Myocyte (in vitro differentiated cells): Measurements from ENCODE around the gene DNASE1. TPM values are rescaled to one million over a fixed set of nuclear protein-coding genes. Genes with fewer than 3 reads are reported as not detected.
"Not testable (repeated sequence)": the region's sequence is repeated elsewhere in the genome, so short reads cannot be mapped to it uniquely, and the experiment has no call there.

Source experiments
- DNase-seq: peaks from one replicate; pipeline ENCODE4 v3.0.0-alpha.2; 2012; ENCODE audit warnings: low read depth
- polyA plus RNA-seq: library from polyadenylated mRNA; unstranded; fragments of >200 nt; gene quantifications from one replicate; pipeline ENCODE4 v1.2.1, GENCODE V29; 2012; ENCODE audit warnings: missing spikeins
- total RNA-seq: library from RNA; depleted of rRNA; stranded (reverse); fragments of >200 nt; gene quantifications from 2 replicates; pipeline ENCODE4 v1.2.3, GENCODE V29; 2014

The DNASE1 gene, protein sequence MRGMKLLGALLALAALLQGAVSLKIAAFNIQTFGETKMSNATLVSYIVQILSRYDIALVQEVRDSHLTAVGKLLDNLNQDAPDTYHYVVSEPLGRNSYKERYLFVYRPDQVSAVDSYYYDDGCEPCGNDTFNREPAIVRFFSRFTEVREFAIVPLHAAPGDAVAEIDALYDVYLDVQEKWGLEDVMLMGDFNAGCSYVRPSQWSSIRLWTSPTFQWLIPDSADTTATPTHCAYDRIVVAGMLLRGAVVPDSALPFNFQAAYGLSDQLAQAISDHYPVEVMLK
- 13.2 and 21.4 TPM in 2 replicates for total RNA-seq
- 16.4 TPM for polyA plus RNA-seq

DNA sequence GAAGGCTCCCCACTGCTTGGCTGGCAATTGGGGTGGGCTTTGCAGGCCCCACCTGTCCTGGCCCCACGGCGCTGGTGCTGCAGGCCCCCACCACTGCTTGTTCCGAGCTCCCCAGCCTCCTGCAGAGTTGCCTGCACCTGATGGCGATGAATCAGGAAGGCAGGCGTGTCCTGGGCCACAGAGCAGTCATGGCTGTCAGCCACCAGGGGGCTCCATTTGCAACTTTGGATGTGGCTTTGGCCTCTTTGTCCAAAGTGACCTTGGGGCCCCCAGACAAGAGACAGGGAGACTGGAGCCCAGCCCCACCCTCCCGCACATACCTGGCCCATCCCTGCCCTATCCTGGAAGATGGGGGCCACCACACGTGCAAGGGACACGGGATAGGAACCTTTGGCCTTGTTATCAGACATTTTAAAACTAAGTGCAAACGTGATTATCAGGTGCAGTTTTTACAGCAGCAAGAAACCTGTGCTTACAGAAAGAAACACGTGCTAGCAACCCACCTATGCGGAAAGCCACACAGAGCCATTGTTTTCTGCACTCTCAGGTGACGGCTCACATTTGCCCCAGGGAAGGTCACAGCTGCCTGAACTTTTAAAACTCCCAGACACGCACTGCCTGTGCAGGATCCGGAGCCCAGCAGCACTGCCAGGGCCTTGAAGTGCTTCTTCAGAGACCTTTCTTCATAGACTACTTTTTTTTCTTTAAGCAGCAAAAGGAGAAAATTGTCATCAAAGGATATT lies at the start of gene DNASE1:
Gene DNASE1 (plus strand): TSS at position 443 of the 743 bp plus-strand sequence. CDS start 683 bp downstream, outside the sequence.
- DNase-seq: peak; percentile 57

- DNase-seq: no peak
Observed at GRCh38 chr16:3606441-3606840, 48.0 kb upstream of the DNASE1 start.

DNA sequence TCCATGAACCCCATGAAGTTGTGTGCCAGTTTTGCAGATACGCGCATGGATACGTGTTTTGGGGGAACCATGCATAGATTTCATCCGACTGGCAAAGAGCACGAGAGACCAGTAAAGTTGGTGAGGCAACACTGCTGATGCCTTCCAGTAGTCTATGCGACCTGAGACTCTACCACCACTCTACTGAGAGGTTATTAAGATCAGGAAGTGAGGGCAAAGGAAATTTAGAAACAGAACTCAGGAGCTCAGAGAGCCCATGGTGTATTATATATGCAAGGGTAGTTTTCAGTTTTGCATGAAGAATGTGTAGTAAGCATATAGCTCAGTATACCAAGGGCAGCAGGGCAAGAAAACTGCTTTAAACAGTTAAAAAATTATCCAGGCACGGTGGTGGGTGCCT lies 47.3 kb upstream of the DNASE1 start:
- DNase-seq: no peak

GRCh38 chr16:3607634-3608033 lies 46.9 kb upstream of the DNASE1 start:
- DNase-seq: no peak

DNA sequence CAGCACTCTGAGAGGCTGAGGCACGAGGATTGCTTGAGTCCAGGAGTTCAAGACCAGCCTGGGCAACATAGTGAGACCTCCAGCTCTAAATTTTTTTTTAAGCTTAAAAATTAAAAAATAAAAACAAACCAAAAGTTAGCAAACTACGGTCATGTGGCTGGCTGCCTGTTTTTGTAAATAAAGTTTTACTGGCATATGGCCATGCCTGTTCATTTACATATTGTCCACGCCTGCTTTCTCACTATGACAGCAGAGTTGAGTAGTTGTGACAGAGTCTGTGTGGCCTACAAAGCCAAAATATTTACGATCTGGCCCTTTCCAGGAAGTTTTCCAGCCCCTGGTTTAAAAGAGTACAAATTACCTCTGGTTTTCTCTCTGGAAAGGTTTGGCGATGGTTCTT lies 46.4 kb upstream of the DNASE1 start:
- DNase-seq: no peak

- not testable (repeated sequence) for DNase-seq
Observed at GRCh38 chr16:3608976-3609375, 45.5 kb upstream of the DNASE1 start.

DNA sequence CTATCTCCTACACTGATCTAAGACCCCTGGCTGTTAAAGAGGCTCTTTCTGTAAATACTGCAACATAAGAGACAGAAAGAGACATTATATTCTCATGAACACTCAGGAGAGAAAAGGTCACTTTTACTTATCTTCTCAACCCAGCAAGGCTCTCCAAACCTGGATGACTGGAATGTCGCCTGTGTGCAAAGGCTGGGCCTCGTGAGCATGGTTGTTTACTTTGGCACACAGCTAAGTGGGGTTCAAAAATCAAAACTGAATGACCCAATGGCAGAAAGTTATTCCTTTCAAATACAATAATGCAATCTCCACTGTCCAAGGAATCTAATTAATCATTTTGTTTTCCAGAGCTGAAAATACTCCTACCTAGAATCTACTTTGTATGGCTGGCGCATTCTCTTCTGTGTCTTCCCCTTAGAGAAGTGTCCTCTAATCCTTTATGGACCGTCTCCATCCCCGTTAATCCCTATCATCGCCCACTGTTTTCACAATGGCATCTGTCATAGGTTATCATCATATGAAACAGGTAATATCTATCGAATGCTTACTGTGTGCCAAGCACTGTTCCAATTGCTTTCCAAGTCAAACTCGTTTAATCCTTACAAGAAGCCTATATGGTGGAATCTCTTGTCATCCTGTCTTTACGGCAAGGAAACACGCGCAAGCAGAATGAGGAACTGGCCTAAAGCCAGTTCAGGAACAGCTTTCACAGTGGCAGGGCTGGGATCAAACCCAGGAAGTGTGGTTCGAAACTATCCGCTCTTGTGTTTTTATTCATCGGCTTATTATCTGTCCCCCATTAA lies 44.4 kb upstream of the DNASE1 start:
- DNase-seq: no peak

DNA sequence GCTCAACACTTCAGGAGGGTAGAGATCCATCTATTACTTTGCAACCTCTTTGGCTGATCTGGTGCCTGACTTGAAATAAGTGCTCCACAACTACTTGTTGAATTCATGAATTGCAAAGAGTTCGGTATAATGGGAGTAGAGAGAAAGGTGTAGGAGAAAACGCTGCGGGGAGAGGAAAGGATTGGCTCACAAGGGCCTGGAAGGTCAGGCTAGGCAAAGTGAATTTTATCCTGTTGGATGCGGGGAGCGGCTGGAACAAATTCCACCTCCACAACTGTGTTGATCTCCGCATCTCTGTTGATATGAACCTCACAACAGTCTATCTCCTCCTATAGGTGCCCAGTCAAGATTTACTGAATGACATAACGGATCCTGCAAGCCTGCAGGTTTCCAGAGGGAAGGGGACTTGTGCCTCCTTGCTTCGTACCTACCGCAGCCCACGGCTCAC lies 43.8 kb upstream of the DNASE1 start:
- DNase-seq: no peak

GRCh38 chr16:3611146-3611975 lies 43.1 kb upstream of the DNASE1 start, which contains the start of gene SLX4:
Gene SLX4, minus strand, starts transcription at chr16:3611606. Its CDS starts 2,642 bp downstream, at chr16:3608964.
- peak; percentile 91 for DNase-seq

- no peak for DNase-seq
Observed at GRCh38 chr16:3612510-3613466, 41.7 kb upstream of the DNASE1 start.

GRCh38 chr16:3618769-3619141 lies 35.7 kb upstream of the DNASE1 start:
- no peak for DNase-seq

- peak; percentile 45 for DNase-seq
Observed at GRCh38 chr16:3623642-3624041, 30.8 kb upstream of the DNASE1 start.

GRCh38 chr16:3625331-3625730 lies 29.2 kb upstream of the DNASE1 start:
- no peak for DNase-seq

GRCh38 chr16:3625911-3626732 lies 28.4 kb upstream of the DNASE1 start:
- no peak for DNase-seq

DNA sequence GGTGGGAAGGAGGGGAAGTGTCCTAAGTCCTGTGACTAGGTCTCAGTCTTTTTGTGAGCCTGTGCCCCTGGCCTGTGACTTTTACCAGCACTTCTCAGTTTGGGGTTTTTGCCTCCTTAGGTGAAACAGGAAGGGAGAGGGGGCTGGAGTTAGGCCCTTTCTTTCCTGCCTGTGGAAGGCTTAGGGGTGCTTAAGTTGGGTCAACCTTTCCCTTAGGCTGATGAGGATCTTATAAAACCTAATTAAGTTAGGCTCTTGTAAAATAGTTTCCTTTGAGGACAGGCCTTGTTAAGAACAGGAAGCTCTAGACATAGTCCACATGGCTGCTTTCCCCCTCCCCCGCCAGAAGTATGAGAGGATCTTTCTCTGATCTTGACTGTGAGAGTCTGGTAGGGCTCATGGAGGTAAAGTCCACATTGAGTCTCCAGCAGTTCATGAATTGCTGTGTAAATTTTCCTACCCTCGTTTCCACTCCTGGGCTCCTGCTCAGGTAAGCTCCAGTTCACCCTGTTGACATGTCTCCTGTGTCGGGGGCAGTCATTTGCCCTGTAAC lies 17.0 kb upstream of the DNASE1 start:
- no peak for DNase-seq

DNA sequence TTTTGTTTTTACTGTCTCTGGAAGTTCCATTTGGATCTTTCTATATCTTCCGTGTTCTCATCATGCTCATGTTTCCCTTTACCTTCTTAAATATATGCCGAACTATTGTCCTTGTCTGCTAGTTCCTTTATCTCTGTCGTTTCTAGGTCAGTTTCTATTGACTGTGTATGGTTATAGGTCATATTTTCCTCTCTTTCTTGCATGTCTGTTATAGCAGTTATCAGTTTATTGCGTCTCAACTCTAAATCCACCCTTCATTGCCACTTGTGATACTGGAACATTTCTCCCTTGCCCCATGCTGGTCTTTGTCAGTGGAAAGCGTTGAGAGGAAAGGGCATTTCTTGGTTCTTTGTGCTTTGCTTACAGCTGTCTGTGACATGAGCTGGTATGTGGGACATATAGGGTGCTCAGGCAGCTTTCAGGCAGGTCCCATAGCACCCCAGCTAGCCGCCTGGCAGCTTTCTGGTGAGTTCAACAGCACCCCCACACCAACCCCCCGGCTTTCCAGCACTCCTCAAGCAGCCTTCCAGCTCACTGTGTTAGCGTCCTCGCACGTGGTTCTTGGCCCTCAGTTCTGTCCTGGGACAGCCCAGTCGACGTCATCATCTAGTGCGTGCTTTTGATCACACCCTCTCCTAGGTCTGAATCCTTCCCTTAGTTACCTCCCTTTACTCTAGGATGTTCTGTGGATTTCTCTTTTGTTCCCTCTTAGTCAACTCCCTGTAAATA lies 15.4 kb upstream of the DNASE1 start:
- DNase-seq: no peak

- no peak for DNase-seq
Observed at GRCh38 chr16:3640207-3640606, 14.3 kb upstream of the DNASE1 start.
